Ectodermal cell (in vitro differentiated cells): ENCODE results near the gene TAAR2.

Experiments
- H3K27ac ChIP-seq: 2 replicates; pipeline ENCODE4 v1.7.0; 2013; ENCODE audit warnings: mild to moderate bottlenecking, low read depth, low read length; ENCODE audit not compliant: insufficient read depth, poor library complexity, severe bottlenecking
- H3K27me3 ChIP-seq: 2 replicates; pipeline ENCODE4 v1.7.0; 2013; ENCODE audit warnings: mild to moderate bottlenecking, low read length; ENCODE audit not compliant: insufficient read depth, control insufficient read depth, poor library complexity, severe bottlenecking
- H3K36me3 ChIP-seq: one replicate; pipeline ENCODE4 v1.7.0; 2013; ENCODE audit warnings: low read length; ENCODE audit not compliant: control insufficient read depth, insufficient read depth
- H3K4me1 ChIP-seq: one replicate; pipeline ENCODE4 v1.7.0; 2013; ENCODE audit warnings: low read length; ENCODE audit not compliant: control insufficient read depth, insufficient read depth
- H3K4me3 ChIP-seq: 2 replicates; pipeline ENCODE4 v1.7.0; 2013; ENCODE audit warnings: low read depth, low read length, control low read depth; ENCODE audit not compliant: insufficient read depth
- H3K9me3 ChIP-seq: 2 replicates; pipeline ENCODE4 v1.7.0; 2013; ENCODE audit warnings: mild to moderate bottlenecking, low read length, moderate library complexity; ENCODE audit not compliant: control insufficient read depth
- WGBS, 2 experiments: methylation state at CpG; one replicate each; pipeline ENCODE4 v1.1.7; 2013; ENCODE audit warnings: missing lambda C conversion rate in 2 of 2; 5-methylcytosine and 5-hydroxymethylcytosine counted together

The TAAR2 gene

DNA sequence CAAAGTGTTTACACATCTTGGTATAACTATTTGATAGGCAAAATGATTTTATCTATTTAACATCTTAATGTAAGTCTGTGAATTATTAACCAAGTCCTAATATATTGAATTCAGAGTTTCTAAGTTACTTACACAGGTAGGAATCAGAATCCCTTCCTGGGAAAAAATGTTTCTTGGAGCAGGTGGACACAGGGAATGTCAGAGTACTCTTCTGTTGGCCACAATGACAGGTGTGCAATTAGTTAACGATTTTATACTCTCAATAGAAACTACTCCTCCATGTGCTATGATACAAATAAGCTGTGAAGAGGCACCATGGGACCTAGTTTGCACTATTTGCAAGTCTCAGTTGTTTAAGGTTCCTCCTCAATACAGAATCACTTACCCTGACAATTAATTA lies 33.7 kb downstream of the TAAR2 start:
- Histone ChIP-seq H3K4me1 (no peaks in the 10 kb centered on the region), H3K27ac (no peak overlapping the region), H3K27me3 (no peaks in the 10 kb centered on the region), H3K9me3 (no peaks in the 10 kb centered on the region), H3K4me3 (no peak overlapping the region), H3K36me3 (no peaks in the 10 kb centered on the region)
- 75 to 96% methylated on average over 1 of the region's 1 CpG for WGBS, 2 experiments

DNA sequence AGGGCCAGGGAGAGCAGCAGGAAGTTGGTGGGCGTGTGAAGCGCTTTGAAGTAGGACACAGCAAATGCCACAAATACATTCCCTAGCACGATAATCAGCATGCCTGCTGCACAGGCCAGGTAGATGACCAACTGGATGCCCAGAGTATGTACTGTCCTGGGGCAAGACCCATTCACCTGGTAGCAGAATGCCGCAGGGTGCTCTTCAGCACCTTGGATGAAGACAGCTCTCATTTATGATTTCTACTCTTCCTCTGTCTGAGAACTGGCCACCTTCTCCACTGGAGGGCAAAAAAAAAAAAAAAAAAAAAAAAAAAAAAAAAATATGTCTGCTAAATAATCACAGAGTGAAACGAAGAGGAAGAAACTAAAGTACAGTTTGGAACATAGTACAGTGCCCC lies 34.6 kb downstream of the TAAR2 start, which contains the start of gene TAAR5:
Gene TAAR5, minus strand, starts transcription at position 288 of the 400 bp plus-strand sequence. Its CDS starts 55 bp downstream, at position 233.
- Histone ChIP-seq H3K27ac (no peak within 1 kb of the TSS), H3K27me3 (no peaks in the 10 kb centered on the region), H3K4me1 (no peaks in the 10 kb centered on the region), H3K4me3 (no peak within 1 kb of the TSS), H3K9me3 (no peaks in the 10 kb centered on the region), H3K36me3 (no peaks in the 10 kb centered on the region)
- 93 to 94% methylated on average over 5 of the region's 5 CpGs for WGBS, 2 experiments

DNA sequence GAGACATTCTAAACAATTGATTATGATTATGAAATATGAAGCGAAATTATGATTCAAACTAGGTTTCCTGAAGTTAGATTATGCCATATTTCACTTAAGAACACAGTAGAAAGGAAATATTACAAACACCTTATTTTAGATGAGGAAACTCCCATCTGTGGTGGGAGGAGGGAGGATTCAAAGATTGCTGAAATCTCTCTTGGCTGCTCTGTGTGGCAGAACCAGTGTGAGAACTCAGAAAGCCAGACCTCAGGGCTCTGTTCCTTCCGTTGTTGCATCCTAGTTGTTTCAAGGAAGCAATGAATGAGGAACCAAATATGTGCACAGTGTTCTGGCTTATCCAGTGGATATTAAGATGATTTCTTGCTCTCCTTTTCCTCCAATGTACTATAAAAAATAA lies 36.7 kb downstream of the TAAR2 start:
- Histone ChIP-seq H3K36me3 (no peaks in the 10 kb centered on the region), H3K4me3 (no peak overlapping the region), H3K9me3 (no peaks in the 10 kb centered on the region), H3K27me3 (no peaks in the 10 kb centered on the region), H3K27ac (no peak overlapping the region), H3K4me1 (no peaks in the 10 kb centered on the region)
- WGBS, 2 experiments: 92 to 95% methylated on average over 1 of the region's 2 CpGs

DNA sequence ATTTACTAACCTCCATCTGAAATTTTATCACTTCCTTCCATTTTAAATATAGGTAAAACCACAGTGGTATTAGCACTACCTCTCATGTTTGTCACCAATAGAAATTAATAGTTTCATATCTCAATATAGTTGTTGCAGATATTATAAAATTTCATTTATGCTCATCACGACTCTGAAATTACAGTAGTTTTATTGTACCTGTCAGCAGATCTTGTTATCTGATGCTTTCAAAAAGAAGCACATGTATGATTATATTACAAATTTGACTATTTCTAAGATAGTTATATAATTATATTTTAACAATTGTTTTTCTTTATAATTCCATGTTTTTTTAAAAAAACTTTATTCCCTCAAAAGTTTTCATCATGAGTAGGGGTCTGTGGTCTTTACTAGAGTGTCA lies 39.4 kb downstream of the TAAR2 start:
- no CpG with 5 or more reads among the region's 1 CpG for WGBS, 2 experiments

DNA sequence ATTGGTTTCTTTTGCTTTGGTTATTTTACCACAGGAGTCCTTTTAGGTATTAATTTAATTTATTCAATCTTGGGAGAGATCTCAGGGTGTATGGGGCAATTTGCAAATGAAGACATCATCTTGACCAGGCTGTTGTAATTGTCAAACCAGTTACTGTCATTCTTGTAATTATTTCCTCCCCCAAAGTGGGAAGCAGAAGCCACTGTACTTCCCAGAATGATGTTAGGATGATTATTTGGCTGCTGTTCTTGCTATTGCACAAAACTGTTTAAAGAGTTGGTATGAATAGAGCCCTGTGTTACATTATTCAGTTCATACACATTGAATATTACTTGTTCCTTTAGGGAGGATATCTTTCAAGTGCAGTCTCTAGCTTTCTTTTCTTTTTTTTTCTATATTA lies 52.3 kb downstream of the TAAR2 start:
- no peaks in the 10 kb centered on the region for H3K9me3 ChIP-seq
- no peak overlapping the region for H3K27ac ChIP-seq
- H3K27me3 ChIP-seq: no peaks in the 10 kb centered on the region
- no peaks in the 10 kb centered on the region for H3K4me1 ChIP-seq
- no peaks in the 10 kb centered on the region for H3K36me3 ChIP-seq
- no peak overlapping the region for H3K4me3 ChIP-seq

More for the DNA sequence above, 39.4 kb downstream of the TAAR2 start:
- no peaks in the 10 kb centered on the region for H3K27me3 ChIP-seq
- H3K36me3 ChIP-seq: no peaks in the 10 kb centered on the region
- H3K4me1 ChIP-seq: no peaks in the 10 kb centered on the region
- no peak overlapping the region for H3K27ac ChIP-seq
- no peaks in the 10 kb centered on the region for H3K9me3 ChIP-seq
- H3K4me3 ChIP-seq: no peak overlapping the region

DNA sequence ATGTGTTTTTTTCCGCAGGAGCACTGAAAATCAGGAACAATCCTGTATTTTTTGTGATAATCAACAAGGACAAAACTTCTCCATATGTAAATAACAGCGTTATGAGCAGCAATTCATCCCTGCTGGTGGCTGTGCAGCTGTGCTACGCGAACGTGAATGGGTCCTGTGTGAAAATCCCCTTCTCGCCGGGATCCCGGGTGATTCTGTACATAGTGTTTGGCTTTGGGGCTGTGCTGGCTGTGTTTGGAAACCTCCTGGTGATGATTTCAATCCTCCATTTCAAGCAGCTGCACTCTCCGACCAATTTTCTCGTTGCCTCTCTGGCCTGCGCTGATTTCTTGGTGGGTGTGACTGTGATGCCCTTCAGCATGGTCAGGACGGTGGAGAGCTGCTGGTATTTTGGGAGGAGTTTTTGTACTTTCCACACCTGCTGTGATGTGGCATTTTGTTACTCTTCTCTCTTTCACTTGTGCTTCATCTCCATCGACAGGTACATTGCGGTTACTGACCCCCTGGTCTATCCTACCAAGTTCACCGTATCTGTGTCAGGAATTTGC lies 53.8 kb downstream of the TAAR2 start, which contains the start of gene TAAR6:
Gene TAAR6, plus strand, starts transcription at position 102 of the 557 bp plus-strand sequence. Its CDS starts 0 bp downstream, at position 102.
- Histone ChIP-seq H3K4me3 (no peak within 1 kb of the TSS), H3K9me3 (no peaks in the 10 kb centered on the region), H3K27ac (no peak within 1 kb of the TSS), H3K36me3 (no peaks in the 10 kb centered on the region), H3K4me1 (no peaks in the 10 kb centered on the region), H3K27me3 (no peaks in the 10 kb centered on the region)
- 90 to 92% methylated on average over 15 of the region's 15 CpGs for WGBS, 2 experiments

DNA sequence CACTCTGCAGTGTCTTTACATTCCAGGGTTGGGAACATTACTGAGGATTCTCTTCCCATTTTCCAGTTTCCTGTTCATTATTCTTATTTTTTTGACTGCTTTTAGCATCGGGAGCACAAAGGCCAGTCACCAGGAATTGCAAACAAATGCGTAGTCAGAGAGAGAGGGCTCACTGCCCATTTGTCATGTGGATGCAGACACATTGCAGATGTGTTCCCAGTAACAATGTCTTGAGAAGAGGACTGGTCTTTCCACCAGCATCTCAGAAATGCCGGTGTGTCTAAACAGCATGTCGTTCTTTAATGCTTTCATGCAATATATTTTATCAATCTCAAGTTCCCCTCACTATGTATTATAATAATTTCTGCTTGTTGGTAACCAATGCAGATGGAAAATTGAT lies 54.9 kb downstream of the TAAR2 start:
- Histone ChIP-seq H3K36me3 (no peaks in the 10 kb centered on the region), H3K9me3 (no peaks in the 10 kb centered on the region), H3K4me1 (no peaks in the 10 kb centered on the region), H3K27me3 (no peaks in the 10 kb centered on the region), H3K4me3 (no peak overlapping the region), H3K27ac (no peak overlapping the region)
- WGBS, 2 experiments: 61 to 64% methylated on average over 3 to 4 of the region's 4 CpGs

DNA sequence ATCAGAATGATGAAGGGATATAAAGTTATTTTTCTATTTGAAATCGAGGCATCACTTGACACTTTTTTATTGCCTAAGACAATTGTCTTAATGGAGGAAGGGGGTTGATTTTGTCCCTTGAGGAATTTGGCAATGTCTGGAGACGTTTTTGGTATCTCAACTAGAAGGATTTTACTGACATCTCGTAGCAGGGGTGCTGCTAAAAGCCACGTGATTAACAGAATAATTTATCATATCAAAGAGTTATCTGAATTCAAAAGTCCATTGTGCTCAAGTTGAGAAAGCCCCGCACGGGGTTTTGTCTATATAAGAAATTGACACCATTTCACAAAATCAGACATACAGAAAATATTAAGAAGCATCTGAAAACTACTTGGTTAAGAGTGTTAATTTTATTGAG lies 55.5 kb downstream of the TAAR2 start:
- H3K4me1 ChIP-seq: no peaks in the 10 kb centered on the region
- no peaks in the 10 kb centered on the region for H3K27me3 ChIP-seq
- H3K36me3 ChIP-seq: no peaks in the 10 kb centered on the region
- H3K4me3 ChIP-seq: no peak overlapping the region
- WGBS, 2 experiments: 79 to 82% methylated on average over 2 to 6 of the region's 6 CpGs
- no peaks in the 10 kb centered on the region for H3K9me3 ChIP-seq
- no peak overlapping the region for H3K27ac ChIP-seq

DNA sequence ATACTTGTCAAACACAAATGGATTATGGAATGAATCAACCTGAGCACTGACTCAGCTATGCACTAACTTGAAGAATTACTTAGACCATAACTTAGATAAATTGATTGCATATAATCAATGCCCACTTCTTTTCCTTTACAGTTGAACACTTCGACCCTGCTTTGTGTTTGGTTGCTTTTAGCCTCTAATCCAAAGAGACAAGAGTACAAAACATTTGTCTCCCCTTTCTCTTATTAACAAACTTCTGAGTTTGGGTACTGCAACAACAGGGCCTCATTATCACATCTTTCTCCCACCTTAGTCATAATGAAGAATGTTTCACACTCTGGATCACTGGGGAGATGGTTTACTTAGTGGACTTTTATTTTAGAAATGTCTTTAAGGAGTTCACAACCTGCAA lies 56.5 kb downstream of the TAAR2 start:
- H3K4me1 ChIP-seq: no peaks in the 10 kb centered on the region
- H3K36me3 ChIP-seq: no peaks in the 10 kb centered on the region
- 91 to 94% methylated on average over 1 of the region's 1 CpG for WGBS, 2 experiments
- H3K27me3 ChIP-seq: no peaks in the 10 kb centered on the region
- H3K27ac ChIP-seq: no peak overlapping the region
- no peaks in the 10 kb centered on the region for H3K9me3 ChIP-seq
- no peak overlapping the region for H3K4me3 ChIP-seq
